Transverse colon (tissue), 4 donors: ENCODE measurements around the gene CCDC88C. TPM values are rescaled to one million over a fixed set of nuclear protein-coding genes. Genes with fewer than 3 reads are reported as not detected.

ENCODE experiments used
- DNase-seq: peaks from one replicate; pipeline ENCODE4 v3.0.0-alpha.2; 2019
- H3K27ac ChIP-seq, 4 donors: fragments of 200-600 bp; sonication (generic); 2 replicates each; pipeline ENCODE4 v1.5.1; 2016 to 2018; ENCODE audit warnings: inconsistent platforms in 4 of 4
- H3K27me3 ChIP-seq: fragments of 200-600 bp; sonication (generic); 2 replicates; pipeline ENCODE4 v1.5.1; 2017; ENCODE audit warnings: inconsistent platforms
- H3K36me3 ChIP-seq, 4 donors: fragments of 200-600 bp; sonication (generic); 2 replicates each; pipeline ENCODE4 v1.5.1; 2017 to 2019; ENCODE audit warnings: inconsistent platforms in 4 of 4
- H3K4me1 ChIP-seq, 4 donors: fragments of 200-600 bp; sonication (generic); 2 replicates each; pipeline ENCODE4 v1.5.1; 2017 to 2020; ENCODE audit warnings: inconsistent platforms in 4 of 4
- H3K4me3 ChIP-seq, 4 donors: fragments of 200-600 bp; sonication (generic); 1 replicate in 1 of 4; 2 replicates in 3 of 4; pipeline versions ENCODE4 v1.5.1 to v1.6.1; 2017 to 2019; ENCODE audit warnings: inconsistent platforms in 4 of 4
- H3K9me3 ChIP-seq, 2 donors: fragments of 200-600 bp; sonication (generic); 2 replicates each; pipeline ENCODE4 v1.5.1; 2017 to 2019; ENCODE audit warnings: inconsistent platforms in 2 of 2
- EP300 ChIP-seq: sonication (generic); formaldehyde crosslinking; IDR thresholded peaks from one replicate; pipeline ENCODE4 v1.6.1; 2017; ENCODE audit warnings: antibody characterized with exemption, low read depth
- POLR2A ChIP-seq: fragments of 450-650 bp; IDR thresholded peaks from one replicate; pipeline ENCODE4 v1.6.1; 2016; ENCODE audit warnings: antibody characterized with exemption, mild to moderate bottlenecking, moderate library complexity
- POLR2AphosphoS5 ChIP-seq, 3 donors: sonication (generic); formaldehyde crosslinking; IDR thresholded peaks; one replicate each; pipeline ENCODE4 v1.6.1; 2016; ENCODE audit warnings: antibody characterized with exemption in 3 of 3
- WGBS, 2 donors: methylation state at CpG; one replicate each; pipeline ENCODE4 v1.1.5; 2018; ENCODE audit warnings: low coverage in 1 of 2; 5-methylcytosine and 5-hydroxymethylcytosine counted together
- in situ Hi-C, 4 donors: fragments of 200-750 bp; cut with MboI; loops; one replicate each; pipeline versions ENCODE4 v1.15.0 to v1.15.1; 2017; ENCODE audit warnings: low sequenced_read_pairs in 3 of 4, low pct_ligation_motif_present in 1 of 4, low pct_unique_long_range_greater_than_20kb in 1 of 4
- intact Hi-C: fragments of 100-400 bp; cut with DNase I; formaldehyde crosslinking; loops from one replicate; pipeline ENCODE4 v1.15.1; 2023; ENCODE audit warnings: low total_unique reads
- total RNA-seq, 4 donors: library from RNA; depleted of rRNA; stranded (reverse); fragments of >200 nt; gene quantifications; one replicate each; pipeline ENCODE4 v1.1.0, GENCODE V29; 2016
- TF ChIP-seq, protein P1 (sequence below), 5 experiments: fragments of 200-600 bp in 3 of 5; fragments of 450-650 bp in 2 of 5; sonication (generic) in 3 of 5; IDR thresholded peaks; 1 replicate in 2 of 5; 2 replicates in 3 of 5; pipeline ENCODE4 v1.5.1; 2016 to 2017; ENCODE audit warnings: antibody characterized with exemption in 5 of 5, inconsistent platforms in 3 of 5, mild to moderate bottlenecking in 2 of 5, moderate library complexity in 1 of 5

CCDC88C gene
- total RNA-seq, 4 donors from 2014 or later = 29.5 to 171 (median 60.3) TPM

DNA sequence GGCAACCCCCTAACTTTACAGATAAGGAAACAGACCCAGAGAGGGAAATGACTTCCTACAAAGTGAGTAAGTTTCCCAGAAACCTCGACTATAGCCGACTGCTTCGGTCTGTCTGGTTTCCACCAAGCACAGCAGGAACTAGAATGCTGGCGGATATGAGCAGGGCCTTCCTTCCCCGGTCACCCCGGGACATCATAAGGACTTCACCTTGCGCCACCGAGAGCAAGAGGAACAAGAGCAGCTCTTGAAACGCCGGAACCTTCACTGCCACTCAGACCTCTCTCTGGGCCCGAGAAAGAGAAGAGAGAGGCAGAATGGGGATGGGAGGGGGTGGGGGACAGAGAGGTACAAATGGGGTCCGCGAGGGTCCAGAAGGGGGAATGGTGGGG lies 143.7 kb downstream of the CCDC88C start:
- no peak overlapping the region for H3K27ac ChIP-seq
- no peak for TF ChIP-seq EP300
- no peak for TF ChIP-seq POLR2AphosphoS5 (IDR thresholded peaks at IDR 0.05)
- TF ChIP-seq, protein P1, sequence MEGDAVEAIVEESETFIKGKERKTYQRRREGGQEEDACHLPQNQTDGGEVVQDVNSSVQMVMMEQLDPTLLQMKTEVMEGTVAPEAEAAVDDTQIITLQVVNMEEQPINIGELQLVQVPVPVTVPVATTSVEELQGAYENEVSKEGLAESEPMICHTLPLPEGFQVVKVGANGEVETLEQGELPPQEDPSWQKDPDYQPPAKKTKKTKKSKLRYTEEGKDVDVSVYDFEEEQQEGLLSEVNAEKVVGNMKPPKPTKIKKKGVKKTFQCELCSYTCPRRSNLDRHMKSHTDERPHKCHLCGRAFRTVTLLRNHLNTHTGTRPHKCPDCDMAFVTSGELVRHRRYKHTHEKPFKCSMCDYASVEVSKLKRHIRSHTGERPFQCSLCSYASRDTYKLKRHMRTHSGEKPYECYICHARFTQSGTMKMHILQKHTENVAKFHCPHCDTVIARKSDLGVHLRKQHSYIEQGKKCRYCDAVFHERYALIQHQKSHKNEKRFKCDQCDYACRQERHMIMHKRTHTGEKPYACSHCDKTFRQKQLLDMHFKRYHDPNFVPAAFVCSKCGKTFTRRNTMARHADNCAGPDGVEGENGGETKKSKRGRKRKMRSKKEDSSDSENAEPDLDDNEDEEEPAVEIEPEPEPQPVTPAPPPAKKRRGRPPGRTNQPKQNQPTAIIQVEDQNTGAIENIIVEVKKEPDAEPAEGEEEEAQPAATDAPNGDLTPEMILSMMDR (IDR thresholded peaks at IDR 0.05) = no peak
- no peak for TF ChIP-seq POLR2A
- H3K27me3 ChIP-seq = no peaks in the 10 kb centered on the region
- no peak overlapping the region for H3K4me3 ChIP-seq
- peaks cover 6 to 10% (median 9%) of the 10 kb centered on the region in 4 donors for H3K4me1 ChIP-seq
- DNase-seq = no peak
- 91% methylated on average over 13 of the region's 13 CpGs; no CpG with 5 or more reads in 1 of the 2 donors for WGBS, 2 donors
- in situ Hi-C loops (no loop called here), intact Hi-C loops (no loop called here)
- peaks cover 0 to 22% (median 0%) of the 10 kb centered on the region in 4 donors for H3K36me3 ChIP-seq
- no peaks in the 10 kb centered on the region for H3K9me3 ChIP-seq

DNA sequence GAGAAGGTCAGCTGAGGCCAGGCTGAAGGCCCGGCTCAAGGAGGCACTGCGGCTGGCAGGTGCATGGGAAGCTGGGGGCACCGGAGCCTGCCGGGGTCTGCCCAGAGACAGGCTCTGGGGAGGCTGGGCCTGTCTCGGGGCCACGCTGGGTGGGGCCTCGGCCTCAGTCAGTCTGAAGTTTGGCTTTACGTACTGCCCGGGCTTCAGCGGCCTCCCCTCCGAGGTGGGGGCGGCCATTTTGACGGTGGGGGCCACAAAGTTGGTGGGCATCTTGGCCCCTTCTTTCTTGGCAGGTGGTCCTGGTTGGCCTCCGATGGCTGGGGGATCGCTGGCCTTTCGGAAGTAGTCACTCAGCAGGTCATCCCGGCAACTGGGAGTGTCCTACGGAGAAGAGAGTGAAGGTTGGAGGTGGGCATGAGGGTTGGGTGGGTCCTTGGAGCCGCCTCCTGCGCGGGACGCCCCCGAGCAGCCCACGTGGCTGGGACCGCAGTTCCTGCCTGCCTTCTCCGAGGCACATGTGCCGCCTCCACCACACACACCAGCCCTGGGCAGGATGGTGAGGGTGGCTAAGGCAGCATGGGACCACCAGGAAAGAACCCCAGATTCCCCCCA lies 144.2 kb downstream of the CCDC88C start:
- Histone ChIP-seq H3K27ac (no peak overlapping the region), H3K4me1 (peaks cover 6 to 10% (median 10%) of the 10 kb centered on the region in 4 donors), H3K9me3 (no peaks in the 10 kb centered on the region), H3K27me3 (no peaks in the 10 kb centered on the region), H3K4me3 (no peak overlapping the region), H3K36me3 (peaks cover 0 to 20% (median 0%) of the 10 kb centered on the region in 4 donors)
- no peak for DNase-seq
- intact Hi-C loops (no loop called here), in situ Hi-C loops (no loop called here)
- WGBS, 2 donors = 96% methylated on average over 14 of the region's 27 CpGs; no CpG with 5 or more reads in 1 of the 2 donors
- TF ChIP-seq POLR2A (no peak), EP300 (no peak), POLR2AphosphoS5 (IDR thresholded peaks at IDR 0.05) (no peak)
- TF ChIP-seq, protein P1 (IDR thresholded peaks at IDR 0.05) = no peak

DNA sequence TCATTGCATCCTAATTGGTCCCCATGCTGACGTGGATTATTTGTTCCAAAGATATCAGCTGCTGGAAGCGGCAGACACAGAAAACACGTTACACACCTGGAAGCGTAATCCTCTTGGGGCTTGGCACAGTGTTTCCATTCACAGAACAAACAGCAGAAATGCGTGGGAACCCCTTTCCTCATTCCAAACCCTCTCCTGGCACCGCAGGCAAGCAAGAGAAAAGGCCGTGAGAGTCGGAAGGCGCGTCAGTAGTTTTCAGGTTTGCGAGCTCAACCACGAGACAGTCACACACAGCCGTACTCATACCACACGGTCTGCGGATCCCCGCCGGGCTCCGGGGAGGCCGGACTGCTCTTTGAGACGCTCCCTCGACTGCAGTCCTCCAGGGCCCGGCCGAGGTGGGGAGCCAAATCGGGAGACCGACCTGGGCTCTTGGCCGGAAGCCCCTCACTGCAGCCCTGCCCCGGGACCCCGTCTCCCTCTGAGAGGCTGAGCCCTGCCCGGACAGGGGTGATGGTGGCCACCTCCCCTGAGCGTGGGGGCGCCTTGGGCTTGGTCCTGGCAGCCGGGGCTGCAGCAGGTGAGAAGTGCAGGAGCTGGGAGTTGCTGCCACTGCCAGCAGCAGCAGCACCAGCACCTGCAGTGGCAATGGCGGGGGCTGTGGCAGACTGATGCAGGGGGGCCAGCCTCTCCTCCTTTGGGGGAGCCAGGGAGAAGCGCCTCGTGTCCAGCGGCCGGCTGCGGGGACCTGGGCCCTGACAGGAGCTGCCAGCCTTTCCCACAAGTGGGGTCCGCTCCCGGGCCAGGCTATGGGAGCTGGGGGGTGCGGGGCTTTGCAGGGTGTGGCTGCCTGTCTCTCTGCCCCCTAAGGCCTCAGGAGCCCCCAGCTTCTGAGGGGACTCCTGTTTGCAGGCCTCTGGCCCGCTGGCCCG lies 145.0 kb downstream of the CCDC88C start:
- intact Hi-C loops = no loop called here
- Histone ChIP-seq H3K27me3 (no peaks in the 10 kb centered on the region), H3K36me3 (peaks cover 0 to 13% (median 0%) of the 10 kb centered on the region in 4 donors), H3K9me3 (no peaks in the 10 kb centered on the region), H3K4me3 (no peak overlapping the region), H3K27ac (no peak overlapping the region), H3K4me1 (peaks cover 6 to 10% (median 10%) of the 10 kb centered on the region in 4 donors)
- TF ChIP-seq POLR2A = no peak
- TF ChIP-seq, protein P1 (IDR thresholded peaks at IDR 0.05) = no peak
- TF ChIP-seq POLR2AphosphoS5 (IDR thresholded peaks at IDR 0.05) = no peak
- TF ChIP-seq EP300 = no peak
- in situ Hi-C loops = no loop called here
- DNase-seq = no peak
- WGBS, 2 donors = 95 to 100% methylated on average over 6 to 37 of the region's 43 CpGs

DNA sequence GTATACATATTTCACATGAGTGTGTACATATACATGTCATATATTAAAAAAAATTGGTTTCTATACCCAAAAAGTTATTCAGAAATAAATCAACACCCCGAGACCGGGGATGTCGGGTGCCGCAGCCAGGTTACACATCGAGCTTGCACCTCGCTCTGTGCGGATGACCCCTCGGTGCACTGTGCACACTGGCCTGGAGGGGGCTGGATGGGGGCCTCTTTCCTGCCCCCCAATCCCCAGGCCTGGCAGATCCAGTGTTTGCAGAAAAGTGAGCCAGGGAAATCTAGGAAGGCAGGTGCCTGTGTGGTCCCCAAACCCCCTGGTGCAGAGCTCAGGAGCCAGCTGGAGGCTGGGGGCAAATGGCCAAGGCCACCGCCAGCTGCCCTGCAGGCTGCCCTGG lies 146.0 kb downstream of the CCDC88C start:
- Histone ChIP-seq H3K36me3 (peaks cover 0 to 6% (median 0%) of the 10 kb centered on the region in 4 donors), H3K4me1 (peaks cover 6 to 10% (median 10%) of the 10 kb centered on the region in 4 donors), H3K27ac (no peak overlapping the region), H3K4me3 (no peak overlapping the region), H3K9me3 (no peaks in the 10 kb centered on the region), H3K27me3 (no peaks in the 10 kb centered on the region)
- in situ Hi-C loops = no loop called here
- intact Hi-C loops = no loop called here
- TF ChIP-seq POLR2AphosphoS5 (IDR thresholded peaks at IDR 0.05) (no peak), EP300 (no peak), POLR2A (no peak)
- no peak for DNase-seq
- 98 to 100% methylated on average over 4 to 9 of the region's 9 CpGs for WGBS, 2 donors
